GM12878 (cell line): Measurements from ENCODE around the gene SACS. TPM values are rescaled to one million over a fixed set of nuclear protein-coding genes. Genes with fewer than 3 reads are reported as not detected.
A peak's percentile ranks its signal among the peaks of the same experiment; 100 is the strongest.

Source experiments
- BMI1 ChIP-seq: fragments of 450-650 bp; IDR thresholded peaks from 2 replicates; pipeline ENCODE4 v1.6.1; 2016; ENCODE audit warnings: mild to moderate bottlenecking, moderate library complexity, borderline replicate concordance
- CBX3 ChIP-seq: fragments of 200-600 bp; sonication (generic); IDR thresholded peaks from 2 replicates; pipeline ENCODE4 v1.6.1; 2016; ENCODE audit warnings: low read depth, borderline replicate concordance
- CEBPB ChIP-seq, 2 experiments: fragments of 150-350 bp in 1 of 2; IDR thresholded peaks; 2 replicates each; pipeline ENCODE4 v1.6.1; 2012 to 2014; ENCODE audit warnings: low read depth in 2 of 2, low read length in 2 of 2, borderline replicate concordance in 1 of 2, inconsistent platforms in 1 of 2
- FOXK2 ChIP-seq: fragments of 450-650 bp; IDR thresholded peaks from 2 replicates; pipeline ENCODE4 v1.6.1; 2017; ENCODE audit warnings: mild to moderate bottlenecking, moderate library complexity
- JUND ChIP-seq: IDR thresholded peaks from 2 replicates; pipeline ENCODE4 v1.6.1; 2012; ENCODE audit warnings: low read depth, mild to moderate bottlenecking, low read length, improper control_type of control experiment, moderate library complexity
- KLF5 ChIP-seq: fragments of 450-650 bp; IDR thresholded peaks from 2 replicates; pipeline ENCODE4 v1.6.1; 2014; ENCODE audit warnings: mild to moderate bottlenecking; ENCODE audit not compliant: partially characterized antibody
- POLR2AphosphoS5 ChIP-seq: IDR thresholded peaks from 2 replicates; pipeline ENCODE4 v1.6.1; 2011; ENCODE audit warnings: mild to moderate bottlenecking, low read length, inconsistent platforms
- RUNX3 ChIP-seq: IDR thresholded peaks from 2 replicates; pipeline ENCODE4 v1.6.1; 2012; ENCODE audit warnings: low read length, inconsistent platforms
- SMAD1 ChIP-seq: fragments of 450-650 bp; IDR thresholded peaks from 2 replicates; pipeline ENCODE4 v1.6.1; 2018; ENCODE audit warnings: mild to moderate bottlenecking, low read depth; ENCODE audit not compliant: partially characterized antibody
- STAT3 ChIP-seq: IDR thresholded peaks from 2 replicates; pipeline ENCODE4 v1.6.1; 2011; ENCODE audit warnings: low read depth, low read length, improper control_type of control experiment
- ZNF384 ChIP-seq: IDR thresholded peaks from 2 replicates; pipeline ENCODE4 v1.6.1; 2012; ENCODE audit warnings: low read depth, mild to moderate bottlenecking, low read length, improper control_type of control experiment, borderline replicate concordance
- polyA plus RNA-seq, 11 experiments: library from polyadenylated mRNA; depleted of rRNA in 4 of 11; unstranded in 6 of 11; stranded (reverse) in 5 of 11; fragments of >200 nt; fragmentation: Nextera tagmentation in 4 of 11; fragmentation: Illumina TruSeq in 1 of 11; extraction: Ambion mirVana in 4 of 11; extraction: Trizol in 1 of 11; gene quantifications; 1 replicate in 1 of 11; 2 replicates in 10 of 11; pipeline versions ENCODE4 v1.2.1 to v1.2.3, GENCODE V29; 2011 to 2016; ENCODE audit warnings: inconsistent platforms in 2 of 11, missing spikeins in 2 of 11, low read depth in 1 of 11
- total RNA-seq, 4 experiments: library from RNA; depleted of rRNA in 3 of 4; stranded (reverse); fragments of >200 nt in 3 of 4; fragmentation: Illumina TruSeq in 1 of 4; extraction: Trizol in 1 of 4; gene quantifications; 2 replicates each; pipeline versions ENCODE4 v1.2.1 to v1.2.3, GENCODE V29; 2013 to 2021
- TF ChIP-seq, protein P1 (sequence below): IDR thresholded peaks from 2 replicates; pipeline ENCODE4 v1.6.1; 2012; ENCODE audit warnings: improper control_type of control experiment, low read depth, low read length; ENCODE audit not compliant: insufficient replicate concordance
- TF ChIP-seq, protein P2 (sequence below): IDR thresholded peaks from 2 replicates; pipeline ENCODE4 v1.6.1; 2011; ENCODE audit warnings: low read depth, mild to moderate bottlenecking, low read length, moderate library complexity, borderline replicate concordance; ENCODE audit errors: extremely low read depth
- TF ChIP-seq, protein P3 (sequence below): IDR thresholded peaks from 2 replicates; pipeline ENCODE4 v1.6.1; 2011; ENCODE audit warnings: low read depth, low read length, improper control_type of control experiment, borderline replicate concordance
- TF ChIP-seq, protein P4 (sequence below): IDR thresholded peaks from 2 replicates; pipeline ENCODE4 v1.6.1; 2011; ENCODE audit warnings: borderline replicate concordance, low read depth, mild to moderate bottlenecking, moderate library complexity, mixed read lengths, low read length; ENCODE audit not compliant: insufficient read depth; ENCODE audit errors: extremely low read length
- TF ChIP-seq, protein P5 (sequence below): fragments of 450-650 bp; IDR thresholded peaks from 2 replicates; pipeline ENCODE4 v1.6.1; 2017; ENCODE audit warnings: low read depth, mild to moderate bottlenecking, moderate library complexity
- TF ChIP-seq, protein P6 (sequence below): IDR thresholded peaks from 2 replicates; pipeline ENCODE4 v1.6.1; 2012; ENCODE audit warnings: low read depth, low read length, improper control_type of control experiment

The SACS gene
- total and polyA plus RNA-seq, 10 of the 15 experiments (the other 5 are each of a cell fraction or from before 2014, with no cell fraction given) = 9.9 to 74.9 (median 22.1) TPM

DNA sequence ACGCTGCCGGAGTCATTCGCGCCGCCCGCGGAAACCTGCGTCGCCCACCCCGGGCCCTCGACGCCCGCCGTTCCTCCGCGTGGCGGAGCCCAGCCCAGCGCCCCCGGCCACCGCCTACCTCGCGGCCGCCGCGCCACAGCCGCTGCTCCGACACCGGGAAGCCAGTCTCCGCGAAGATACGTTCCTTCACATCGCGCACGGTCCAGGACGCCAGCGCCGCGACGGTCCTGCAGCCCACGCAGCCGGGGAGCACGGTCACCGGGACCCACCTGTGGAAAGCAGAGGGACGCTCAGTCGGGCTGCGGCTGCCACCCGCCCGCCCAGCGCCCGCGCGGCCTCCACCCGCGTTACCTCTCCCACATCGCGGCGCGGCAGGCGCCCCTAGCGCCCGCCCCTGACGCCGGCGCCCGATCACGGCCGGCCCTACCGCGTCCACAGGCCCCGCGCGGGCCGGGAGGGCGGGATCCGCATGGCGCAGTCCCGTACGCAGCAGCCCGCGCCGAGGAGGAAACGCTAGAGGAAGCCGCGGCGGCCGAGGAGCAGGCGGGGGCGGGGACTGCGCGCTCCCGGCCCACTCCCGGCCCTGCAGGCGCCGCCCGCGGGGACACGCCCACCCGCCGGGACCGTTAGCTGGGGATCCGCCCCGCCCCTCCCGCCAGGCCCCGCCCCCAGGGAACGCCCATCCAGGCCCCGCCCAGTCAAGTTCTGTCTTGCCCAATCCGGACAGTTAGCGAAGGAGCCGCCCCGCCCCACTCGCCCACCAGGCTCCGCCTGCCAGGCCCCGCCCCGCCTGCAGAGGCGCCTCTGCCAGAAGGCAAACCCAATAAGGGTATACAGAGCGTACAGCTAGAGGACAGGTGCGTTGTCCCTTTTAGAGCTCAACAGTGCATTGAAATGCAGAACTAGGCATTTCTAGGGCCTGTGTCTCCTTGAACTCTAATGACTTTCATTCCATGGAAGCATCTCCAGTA lies 58.2 kb downstream of the SACS start (continued):
- TF ChIP-seq, protein P1, sequence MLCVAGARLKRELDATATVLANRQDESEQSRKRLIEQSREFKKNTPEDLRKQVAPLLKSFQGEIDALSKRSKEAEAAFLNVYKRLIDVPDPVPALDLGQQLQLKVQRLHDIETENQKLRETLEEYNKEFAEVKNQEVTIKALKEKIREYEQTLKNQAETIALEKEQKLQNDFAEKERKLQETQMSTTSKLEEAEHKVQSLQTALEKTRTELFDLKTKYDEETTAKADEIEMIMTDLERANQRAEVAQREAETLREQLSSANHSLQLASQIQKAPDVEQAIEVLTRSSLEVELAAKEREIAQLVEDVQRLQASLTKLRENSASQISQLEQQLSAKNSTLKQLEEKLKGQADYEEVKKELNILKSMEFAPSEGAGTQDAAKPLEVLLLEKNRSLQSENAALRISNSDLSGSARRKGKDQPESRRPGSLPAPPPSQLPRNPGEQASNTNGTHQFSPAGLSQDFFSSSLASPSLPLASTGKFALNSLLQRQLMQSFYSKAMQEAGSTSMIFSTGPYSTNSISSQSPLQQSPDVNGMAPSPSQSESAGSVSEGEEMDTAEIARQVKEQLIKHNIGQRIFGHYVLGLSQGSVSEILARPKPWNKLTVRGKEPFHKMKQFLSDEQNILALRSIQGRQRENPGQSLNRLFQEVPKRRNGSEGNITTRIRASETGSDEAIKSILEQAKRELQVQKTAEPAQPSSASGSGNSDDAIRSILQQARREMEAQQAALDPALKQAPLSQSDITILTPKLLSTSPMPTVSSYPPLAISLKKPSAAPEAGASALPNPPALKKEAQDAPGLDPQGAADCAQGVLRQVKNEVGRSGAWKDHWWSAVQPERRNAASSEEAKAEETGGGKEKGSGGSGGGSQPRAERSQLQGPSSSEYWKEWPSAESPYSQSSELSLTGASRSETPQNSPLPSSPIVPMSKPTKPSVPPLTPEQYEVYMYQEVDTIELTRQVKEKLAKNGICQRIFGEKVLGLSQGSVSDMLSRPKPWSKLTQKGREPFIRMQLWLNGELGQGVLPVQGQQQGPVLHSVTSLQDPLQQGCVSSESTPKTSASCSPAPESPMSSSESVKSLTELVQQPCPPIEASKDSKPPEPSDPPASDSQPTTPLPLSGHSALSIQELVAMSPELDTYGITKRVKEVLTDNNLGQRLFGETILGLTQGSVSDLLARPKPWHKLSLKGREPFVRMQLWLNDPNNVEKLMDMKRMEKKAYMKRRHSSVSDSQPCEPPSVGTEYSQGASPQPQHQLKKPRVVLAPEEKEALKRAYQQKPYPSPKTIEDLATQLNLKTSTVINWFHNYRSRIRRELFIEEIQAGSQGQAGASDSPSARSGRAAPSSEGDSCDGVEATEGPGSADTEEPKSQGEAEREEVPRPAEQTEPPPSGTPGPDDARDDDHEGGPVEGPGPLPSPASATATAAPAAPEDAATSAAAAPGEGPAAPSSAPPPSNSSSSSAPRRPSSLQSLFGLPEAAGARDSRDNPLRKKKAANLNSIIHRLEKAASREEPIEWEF = no peak
- TF ChIP-seq CEBPB (IDR thresholded peaks at IDR 0.05; ENCODE audit: borderline replicate concordance in 1 of 2, low read depth in 2 of 2, low read length in 2 of 2) (no peak), KLF5 (peak; percentile 32), POLR2AphosphoS5 (peak; percentile 67), STAT3 (no peak), FOXK2 (no peak), CBX3 (no peak), JUND (no peak), SMAD1 (no peak), RUNX3 (0 out of 2 replicates have a peak, but pooled peaks have one; percentile 13), ZNF384 (no peak), BMI1 (no peak)
- TF ChIP-seq, protein P2, sequence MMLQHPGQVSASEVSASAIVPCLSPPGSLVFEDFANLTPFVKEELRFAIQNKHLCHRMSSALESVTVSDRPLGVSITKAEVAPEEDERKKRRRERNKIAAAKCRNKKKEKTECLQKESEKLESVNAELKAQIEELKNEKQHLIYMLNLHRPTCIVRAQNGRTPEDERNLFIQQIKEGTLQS = no peak
- TF ChIP-seq, protein P3, sequence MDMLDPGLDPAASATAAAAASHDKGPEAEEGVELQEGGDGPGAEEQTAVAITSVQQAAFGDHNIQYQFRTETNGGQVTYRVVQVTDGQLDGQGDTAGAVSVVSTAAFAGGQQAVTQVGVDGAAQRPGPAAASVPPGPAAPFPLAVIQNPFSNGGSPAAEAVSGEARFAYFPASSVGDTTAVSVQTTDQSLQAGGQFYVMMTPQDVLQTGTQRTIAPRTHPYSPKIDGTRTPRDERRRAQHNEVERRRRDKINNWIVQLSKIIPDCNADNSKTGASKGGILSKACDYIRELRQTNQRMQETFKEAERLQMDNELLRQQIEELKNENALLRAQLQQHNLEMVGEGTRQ = no peak
- TF ChIP-seq, protein P4, sequence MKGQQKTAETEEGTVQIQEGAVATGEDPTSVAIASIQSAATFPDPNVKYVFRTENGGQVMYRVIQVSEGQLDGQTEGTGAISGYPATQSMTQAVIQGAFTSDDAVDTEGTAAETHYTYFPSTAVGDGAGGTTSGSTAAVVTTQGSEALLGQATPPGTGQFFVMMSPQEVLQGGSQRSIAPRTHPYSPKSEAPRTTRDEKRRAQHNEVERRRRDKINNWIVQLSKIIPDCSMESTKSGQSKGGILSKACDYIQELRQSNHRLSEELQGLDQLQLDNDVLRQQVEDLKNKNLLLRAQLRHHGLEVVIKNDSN = no peak
- TF ChIP-seq, protein P5, sequence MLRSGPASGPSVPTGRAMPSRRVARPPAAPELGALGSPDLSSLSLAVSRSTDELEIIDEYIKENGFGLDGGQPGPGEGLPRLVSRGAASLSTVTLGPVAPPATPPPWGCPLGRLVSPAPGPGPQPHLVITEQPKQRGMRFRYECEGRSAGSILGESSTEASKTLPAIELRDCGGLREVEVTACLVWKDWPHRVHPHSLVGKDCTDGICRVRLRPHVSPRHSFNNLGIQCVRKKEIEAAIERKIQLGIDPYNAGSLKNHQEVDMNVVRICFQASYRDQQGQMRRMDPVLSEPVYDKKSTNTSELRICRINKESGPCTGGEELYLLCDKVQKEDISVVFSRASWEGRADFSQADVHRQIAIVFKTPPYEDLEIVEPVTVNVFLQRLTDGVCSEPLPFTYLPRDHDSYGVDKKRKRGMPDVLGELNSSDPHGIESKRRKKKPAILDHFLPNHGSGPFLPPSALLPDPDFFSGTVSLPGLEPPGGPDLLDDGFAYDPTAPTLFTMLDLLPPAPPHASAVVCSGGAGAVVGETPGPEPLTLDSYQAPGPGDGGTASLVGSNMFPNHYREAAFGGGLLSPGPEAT = no peak
- TF ChIP-seq, protein P6, sequence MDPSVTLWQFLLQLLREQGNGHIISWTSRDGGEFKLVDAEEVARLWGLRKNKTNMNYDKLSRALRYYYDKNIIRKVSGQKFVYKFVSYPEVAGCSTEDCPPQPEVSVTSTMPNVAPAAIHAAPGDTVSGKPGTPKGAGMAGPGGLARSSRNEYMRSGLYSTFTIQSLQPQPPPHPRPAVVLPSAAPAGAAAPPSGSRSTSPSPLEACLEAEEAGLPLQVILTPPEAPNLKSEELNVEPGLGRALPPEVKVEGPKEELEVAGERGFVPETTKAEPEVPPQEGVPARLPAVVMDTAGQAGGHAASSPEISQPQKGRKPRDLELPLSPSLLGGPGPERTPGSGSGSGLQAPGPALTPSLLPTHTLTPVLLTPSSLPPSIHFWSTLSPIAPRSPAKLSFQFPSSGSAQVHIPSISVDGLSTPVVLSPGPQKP = no peak
